ENCODE measurements around the gene CD4. TPM values are rescaled to one million over a fixed set of nuclear protein-coding genes. Genes with fewer than 3 reads are reported as not detected.

CD4 gene
- total RNA-seq, 2 donors from 2014 or later, result 6.2 to 13.4 TPM

DNA sequence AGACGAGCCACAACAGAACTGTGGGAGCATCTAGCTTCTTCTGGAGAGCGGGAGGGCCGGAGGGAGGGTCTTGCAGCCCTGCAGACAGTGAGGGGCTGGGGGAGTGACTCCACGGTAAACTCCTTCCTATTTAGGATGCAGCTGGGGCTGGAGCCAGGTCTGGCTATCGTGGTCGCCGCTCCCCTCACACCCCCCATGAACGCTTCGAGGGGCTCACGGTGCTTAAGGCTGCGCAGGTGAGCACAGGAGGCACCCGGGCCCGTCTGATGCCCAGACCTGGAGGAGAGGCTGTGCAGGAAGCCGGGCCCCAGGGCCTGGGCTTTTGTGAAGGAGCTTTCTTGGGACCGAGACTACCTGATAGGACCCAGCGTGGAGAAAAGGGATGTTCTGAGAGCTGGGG lies 47.5 kb downstream of the CD4 start:
- DNase-seq, result no peak
- Histone ChIP-seq H3K9me3 (no peaks in the 10 kb centered on the region), H3K36me3 (no peaks in the 10 kb centered on the region), H3K9ac (ENCODE audit: low read depth in 2 of 2, low read length in 2 of 2) (no peak overlapping the region), H3K4me3 (no peak overlapping the region), H3K4me1 (no peaks in the 10 kb centered on the region), H3K27me3 (no peaks in the 10 kb centered on the region), H3K27ac (no peak overlapping the region)
- intact Hi-C loops (cut with DNase I), result no loop called here
- TF ChIP-seq CTCF (IDR thresholded peaks at IDR 0.05), result no peak

- no peak for TF ChIP-seq CTCF (IDR thresholded peaks at IDR 0.05)
- DNase-seq, result no peak
- H3K4me1 ChIP-seq, result no peaks in the 10 kb centered on the region
- H3K4me3 ChIP-seq, result no peak overlapping the region
- intact Hi-C loops (cut with DNase I), result no loop called here
- H3K9ac ChIP-seq (ENCODE audit: low read depth in 2 of 2, low read length in 2 of 2), result no peak overlapping the region
- H3K36me3 ChIP-seq, result no peaks in the 10 kb centered on the region
- H3K9me3 ChIP-seq, result no peaks in the 10 kb centered on the region
- no peaks in the 10 kb centered on the region for H3K27me3 ChIP-seq
- H3K27ac ChIP-seq, result no peak overlapping the region
These were observed 48.2 kb downstream of the CD4 start for GRCh38 chr12:6837370-6838060.

DNA sequence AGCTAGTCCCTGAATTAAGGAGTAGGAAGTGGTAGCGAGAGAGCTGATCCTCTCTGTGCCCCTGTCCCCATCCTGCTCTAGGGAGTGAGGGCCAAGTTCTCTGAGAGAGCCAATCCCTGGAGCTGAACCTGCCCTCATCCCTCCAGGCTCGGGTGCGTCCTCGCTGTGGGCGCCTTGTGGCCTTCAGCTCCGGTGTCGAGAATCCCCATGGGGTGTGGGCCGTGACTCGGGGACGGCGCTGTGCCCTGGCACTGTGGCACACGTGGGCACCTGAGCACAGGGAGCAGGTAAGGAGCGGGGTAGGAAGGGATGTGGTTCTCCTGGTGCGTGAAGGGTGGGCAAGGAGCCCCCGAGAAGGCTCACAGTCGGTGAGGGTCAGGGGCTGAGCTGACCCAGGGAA lies 49.5 kb downstream of the CD4 start:
- Histone ChIP-seq H3K36me3 (no peaks in the 10 kb centered on the region), H3K4me3 (no peak overlapping the region), H3K9ac (ENCODE audit: low read depth in 2 of 2, low read length in 2 of 2) (no peak overlapping the region), H3K9me3 (no peaks in the 10 kb centered on the region), H3K4me1 (no peaks in the 10 kb centered on the region), H3K27me3 (no peaks in the 10 kb centered on the region), H3K27ac (no peak overlapping the region)
- TF ChIP-seq CTCF (IDR thresholded peaks at IDR 0.05), result no peak
- DNase-seq, result no peak
- intact Hi-C loops (cut with DNase I), result no loop called here

GRCh38 chr12:6839482-6840201 lies 50.3 kb downstream of the CD4 start:
- no peak for TF ChIP-seq CTCF (IDR thresholded peaks at IDR 0.05)
- intact Hi-C loops (cut with DNase I), result no loop called here
- peak overlapping the region in 1 of 2 donors; percentile 24 for H3K9ac ChIP-seq (ENCODE audit: low read depth in 2 of 2, low read length in 2 of 2)
- H3K4me3 ChIP-seq, result no peak overlapping the region
- no peaks in the 10 kb centered on the region for H3K9me3 ChIP-seq
- H3K27me3 ChIP-seq, result no peaks in the 10 kb centered on the region
- no peaks in the 10 kb centered on the region for H3K4me1 ChIP-seq
- H3K36me3 ChIP-seq, result no peaks in the 10 kb centered on the region
- no peak overlapping the region for H3K27ac ChIP-seq
- no peak for DNase-seq

GRCh38 chr12:6840330-6840729 lies 51.0 kb downstream of the CD4 start:
- Histone ChIP-seq H3K36me3 (no peaks in the 10 kb centered on the region), H3K9me3 (no peaks in the 10 kb centered on the region), H3K9ac (ENCODE audit: low read depth in 2 of 2, low read length in 2 of 2) (peak overlapping the region in 1 of 2 donors; percentile 24), H3K4me1 (no peaks in the 10 kb centered on the region), H3K4me3 (no peak overlapping the region), H3K27me3 (no peaks in the 10 kb centered on the region), H3K27ac (no peak overlapping the region)
- DNase-seq, result no peak
- TF ChIP-seq CTCF (IDR thresholded peaks at IDR 0.05), result no peak
- intact Hi-C loops (cut with DNase I), result no loop called here
